ENCODE results near the gene TGFA.

DNA sequence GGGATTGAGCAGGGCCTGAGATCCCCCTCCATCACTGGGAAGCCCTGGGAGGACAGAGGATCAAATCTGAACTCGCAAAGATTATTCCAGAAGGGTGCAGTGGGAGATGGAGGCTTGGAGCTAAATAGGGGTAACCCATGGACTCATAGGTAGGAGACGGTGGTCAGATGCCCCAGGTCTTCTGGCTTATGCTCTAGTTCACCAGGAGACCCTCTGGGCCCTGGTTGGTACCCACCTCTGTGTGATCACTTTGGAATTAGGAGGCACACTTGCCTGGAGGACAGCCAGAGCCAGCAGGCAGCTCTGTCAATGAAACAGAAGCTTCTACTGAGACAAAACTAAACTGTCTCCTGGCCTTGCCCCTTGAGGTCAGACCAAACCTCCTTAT, 110.6 kb downstream of the TGFA start:
- TF ChIP-seq POLR2AphosphoS5 (IDR thresholded peaks at IDR 0.05), result no peak
- TF ChIP-seq, protein P1, sequence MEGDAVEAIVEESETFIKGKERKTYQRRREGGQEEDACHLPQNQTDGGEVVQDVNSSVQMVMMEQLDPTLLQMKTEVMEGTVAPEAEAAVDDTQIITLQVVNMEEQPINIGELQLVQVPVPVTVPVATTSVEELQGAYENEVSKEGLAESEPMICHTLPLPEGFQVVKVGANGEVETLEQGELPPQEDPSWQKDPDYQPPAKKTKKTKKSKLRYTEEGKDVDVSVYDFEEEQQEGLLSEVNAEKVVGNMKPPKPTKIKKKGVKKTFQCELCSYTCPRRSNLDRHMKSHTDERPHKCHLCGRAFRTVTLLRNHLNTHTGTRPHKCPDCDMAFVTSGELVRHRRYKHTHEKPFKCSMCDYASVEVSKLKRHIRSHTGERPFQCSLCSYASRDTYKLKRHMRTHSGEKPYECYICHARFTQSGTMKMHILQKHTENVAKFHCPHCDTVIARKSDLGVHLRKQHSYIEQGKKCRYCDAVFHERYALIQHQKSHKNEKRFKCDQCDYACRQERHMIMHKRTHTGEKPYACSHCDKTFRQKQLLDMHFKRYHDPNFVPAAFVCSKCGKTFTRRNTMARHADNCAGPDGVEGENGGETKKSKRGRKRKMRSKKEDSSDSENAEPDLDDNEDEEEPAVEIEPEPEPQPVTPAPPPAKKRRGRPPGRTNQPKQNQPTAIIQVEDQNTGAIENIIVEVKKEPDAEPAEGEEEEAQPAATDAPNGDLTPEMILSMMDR (IDR thresholded peaks at IDR 0.05), result no peak
- TF ChIP-seq POLR2A (IDR thresholded peaks at IDR 0.05), result no peak

All from transverse colon (tissue), 4 donors.